ENCODE measurements around the gene ZFP37. TPM values are rescaled to one million over a fixed set of nuclear protein-coding genes. Genes with fewer than 3 reads are reported as not detected.
"Not testable (repeated sequence)": the region's sequence is repeated elsewhere in the genome, so short reads cannot be mapped to it uniquely, and the experiment has no call there.

Gene ZFP37
- total RNA-seq (2014; rRNA removed; shearing (Covaris generic)), result 5.1 and 6.0 TPM in 2 replicates

GRCh38 chr9:113056191-113057106 is at the start of gene ZFP37:
TSS of gene ZFP37 (minus strand) at chr9:113056724. CDS start at chr9:113056688, 36 bp downstream.
- peak; percentile 92 for DNase-seq (ENCODE audit: low read depth)

- not testable (repeated sequence) for DNase-seq (ENCODE audit: low read depth)
These were observed 48.8 kb upstream of the ZFP37 start for GRCh38 chr9:113105345-113105744.

- no peak for DNase-seq (ENCODE audit: low read depth)
These were observed 39.0 kb upstream of the ZFP37 start for GRCh38 chr9:113095561-113095960.

- not testable (repeated sequence) for DNase-seq (ENCODE audit: low read depth)
These were observed 33.4 kb upstream of the ZFP37 start for GRCh38 chr9:113089924-113090323.

- not testable (repeated sequence) for DNase-seq (ENCODE audit: low read depth)
These were observed 32.6 kb upstream of the ZFP37 start for GRCh38 chr9:113089143-113089505.

- not testable (repeated sequence) for DNase-seq (ENCODE audit: low read depth)
These were observed 32.1 kb upstream of the ZFP37 start for GRCh38 chr9:113088456-113089142.

GRCh38 chr9:113062932-113063310 is 6.4 kb upstream of the ZFP37 start:
- DNase-seq (ENCODE audit: low read depth), result not testable (repeated sequence)

GRCh38 chr9:113062256-113062931 is 5.9 kb upstream of the ZFP37 start:
- DNase-seq (ENCODE audit: low read depth), result not testable (repeated sequence)

GRCh38 chr9:113061072-113061850 is 4.7 kb upstream of the ZFP37 start:
- DNase-seq (ENCODE audit: low read depth), result not testable (repeated sequence)

- peak; percentile 49 for DNase-seq (ENCODE audit: low read depth)
These were observed 3.2 kb upstream of the ZFP37 start for GRCh38 chr9:113059581-113060284.

GRCh38 chr9:113057193-113057592 is 669 bp upstream of the ZFP37 start:
- no peak for DNase-seq (ENCODE audit: low read depth)

- DNase-seq (ENCODE audit: low read depth), result peak; percentile 24
These were observed 13.5 kb downstream of the ZFP37 start for GRCh38 chr9:113042884-113043657.

GRCh38 chr9:113026200-113026599 is 30.3 kb downstream of the ZFP37 start:
- no peak for DNase-seq (ENCODE audit: low read depth)

- DNase-seq (ENCODE audit: low read depth), result no peak
These were observed 38.3 kb downstream of the ZFP37 start for GRCh38 chr9:113018247-113018646.

GRCh38 chr9:113012492-113012891 is 44.0 kb downstream of the ZFP37 start:
- DNase-seq (ENCODE audit: low read depth), result no peak

- peak; percentile 44 for DNase-seq (ENCODE audit: low read depth)
These were observed 44.6 kb downstream of the ZFP37 start, which contains the start of gene ZNF883 for GRCh38 chr9:113011911-113012381. TSS of gene ZNF883 (minus strand) at chr9:113012192.

- DNase-seq (ENCODE audit: low read depth), result no peak
These were observed 50.7 kb downstream of the ZFP37 start for GRCh38 chr9:113005777-113006176.

GRCh38 chr9:112997236-112997941 is 59.1 kb downstream of the ZFP37 start:
- no peak for DNase-seq (ENCODE audit: low read depth)

Measured in RPMI7951 (cell line).